ENCODE results near the gene GMDS. TPM values are rescaled to one million over a fixed set of nuclear protein-coding genes. Genes with fewer than 3 reads are reported as not detected.

Gene GMDS
- polyA plus RNA-seq, 1 donor (not counting 4 experiments of a cell fraction or from before 2014, with no cell fraction given): 22.1 TPM

DNA sequence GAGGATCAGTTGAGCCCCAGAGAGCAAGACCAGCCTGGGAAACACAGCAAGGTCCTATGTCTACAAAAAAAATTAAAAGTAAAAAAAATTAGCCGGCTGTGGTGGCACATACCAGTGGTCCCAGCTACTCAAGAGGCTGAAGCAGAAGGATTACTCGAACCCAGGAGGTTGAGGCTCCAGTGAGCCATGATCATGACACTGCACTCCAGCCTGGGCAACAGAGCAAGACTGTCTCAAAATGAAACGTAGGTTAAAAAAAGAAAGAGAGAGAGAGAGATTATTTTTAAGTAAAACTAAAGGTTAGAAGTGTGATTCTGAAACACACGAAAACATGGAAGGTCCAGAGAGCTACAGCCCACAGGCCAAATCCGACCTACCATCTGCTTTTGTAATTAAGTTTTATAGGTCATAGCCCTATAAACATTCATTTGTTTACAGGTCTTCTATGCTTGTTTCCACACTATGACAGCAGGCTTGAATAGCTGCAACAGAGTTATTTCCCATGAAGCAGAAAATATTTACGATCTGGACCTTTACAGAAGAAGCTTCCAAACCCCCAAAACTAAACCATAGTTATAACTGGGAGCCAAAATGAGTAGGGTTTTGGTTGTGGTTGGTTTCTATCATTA is 279.7 kb downstream of the GMDS start:
- no peak overlapping the region for H3K4me3 ChIP-seq (ENCODE audit: control insufficient read depth in 2 of 3, extremely low read depth in 1 of 3, insufficient read depth in 2 of 3, low read depth in 1 of 3, low read length in 3 of 3)
- peaks cover 2% of the 10 kb centered on the region for H3K4me1 ChIP-seq (ENCODE audit: control insufficient read depth, extremely low read depth, insufficient read depth, low read length)
- no peaks in the 10 kb centered on the region for H3K9me3 ChIP-seq (ENCODE audit: control insufficient read depth, low read depth, low read length)
- peaks cover 0 to under 1% of the 10 kb centered on the region in 2 experiments for H3K36me3 ChIP-seq (ENCODE audit: control insufficient read depth in 2 of 2, extremely low read depth in 1 of 2, insufficient read depth in 2 of 2, low read length in 2 of 2)
- no peaks in the 10 kb centered on the region for H3K27me3 ChIP-seq (ENCODE audit: control insufficient read depth, extremely low read depth, insufficient read depth, low read length)
- no peak overlapping the region for H3K27ac ChIP-seq (ENCODE audit: control insufficient read depth, insufficient read depth, low read length)
- no peaks in the 10 kb centered on the region for H4K20me1 ChIP-seq (ENCODE audit: control insufficient read depth, extremely low read depth, insufficient read depth, low read length)
- no peak overlapping the region for H2AFZ ChIP-seq (ENCODE audit: control insufficient read depth, low read length)
- FAIRE-seq (no peak), DNase-seq (ENCODE audit: low read depth, low spot score) (no peak)
- dilution Hi-C loops (cut with MboI; ENCODE audit: extremely low pct_ligation_motif_present, low sequenced_read_pairs): no loop called here
- H3K9me1 ChIP-seq (ENCODE audit: control insufficient read depth, extremely low read depth, insufficient read depth, low read length): no peaks in the 10 kb centered on the region
- TF ChIP-seq, protein P1, sequence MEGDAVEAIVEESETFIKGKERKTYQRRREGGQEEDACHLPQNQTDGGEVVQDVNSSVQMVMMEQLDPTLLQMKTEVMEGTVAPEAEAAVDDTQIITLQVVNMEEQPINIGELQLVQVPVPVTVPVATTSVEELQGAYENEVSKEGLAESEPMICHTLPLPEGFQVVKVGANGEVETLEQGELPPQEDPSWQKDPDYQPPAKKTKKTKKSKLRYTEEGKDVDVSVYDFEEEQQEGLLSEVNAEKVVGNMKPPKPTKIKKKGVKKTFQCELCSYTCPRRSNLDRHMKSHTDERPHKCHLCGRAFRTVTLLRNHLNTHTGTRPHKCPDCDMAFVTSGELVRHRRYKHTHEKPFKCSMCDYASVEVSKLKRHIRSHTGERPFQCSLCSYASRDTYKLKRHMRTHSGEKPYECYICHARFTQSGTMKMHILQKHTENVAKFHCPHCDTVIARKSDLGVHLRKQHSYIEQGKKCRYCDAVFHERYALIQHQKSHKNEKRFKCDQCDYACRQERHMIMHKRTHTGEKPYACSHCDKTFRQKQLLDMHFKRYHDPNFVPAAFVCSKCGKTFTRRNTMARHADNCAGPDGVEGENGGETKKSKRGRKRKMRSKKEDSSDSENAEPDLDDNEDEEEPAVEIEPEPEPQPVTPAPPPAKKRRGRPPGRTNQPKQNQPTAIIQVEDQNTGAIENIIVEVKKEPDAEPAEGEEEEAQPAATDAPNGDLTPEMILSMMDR (optimal IDR thresholded peaks at IDR 0.05 in 1 of 3, IDR thresholded peaks at IDR 0.05 in 1 of 3, conservative IDR thresholded peaks at IDR 0.05 in 1 of 3; ENCODE audit: extremely low read depth in 1 of 3, insufficient read depth in 2 of 3, low read length in 3 of 3): no peak
- no peak for TF ChIP-seq EZH2 (IDR thresholded peaks at IDR 0.05; ENCODE audit: low read length)
- H3K79me2 ChIP-seq (ENCODE audit: control insufficient read depth, insufficient read depth, low read length): no peaks in the 10 kb centered on the region
- no peak overlapping the region for H3K9ac ChIP-seq (ENCODE audit: control insufficient read depth, extremely low read depth, insufficient read depth, low read length)
- no peak overlapping the region for H3K4me2 ChIP-seq (ENCODE audit: control insufficient read depth, extremely low read depth, insufficient read depth, low read depth, low read length)

DNA sequence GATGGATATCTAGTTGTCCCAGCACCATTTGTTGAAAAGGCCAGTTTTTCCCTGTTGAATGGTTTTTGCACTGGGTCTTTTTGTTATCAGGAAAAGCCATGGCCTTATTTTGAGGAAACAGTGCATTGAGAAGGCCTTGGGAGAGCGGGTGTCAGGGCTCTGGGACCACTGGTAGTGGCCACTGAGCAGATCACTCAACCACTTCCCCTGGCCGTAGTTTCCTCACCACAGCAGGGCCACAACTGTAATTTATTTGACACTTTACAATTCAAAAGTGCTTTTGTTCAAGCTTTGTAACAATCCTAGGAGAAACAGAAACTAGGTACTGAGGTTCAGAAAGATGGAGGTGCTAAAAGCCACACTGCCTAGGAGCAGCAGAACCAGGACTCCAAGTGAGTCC is 281.8 kb downstream of the GMDS start:
- TF ChIP-seq, protein P1 (optimal IDR thresholded peaks at IDR 0.05 in 1 of 3, IDR thresholded peaks at IDR 0.05 in 1 of 3, conservative IDR thresholded peaks at IDR 0.05 in 1 of 3; ENCODE audit: extremely low read depth in 1 of 3, insufficient read depth in 2 of 3, low read length in 3 of 3): no peak
- TF ChIP-seq EZH2 (IDR thresholded peaks at IDR 0.05; ENCODE audit: low read length): no peak
- H3K9me1 ChIP-seq (ENCODE audit: control insufficient read depth, extremely low read depth, insufficient read depth, low read length): no peaks in the 10 kb centered on the region
- H3K79me2 ChIP-seq (ENCODE audit: control insufficient read depth, insufficient read depth, low read length): no peaks in the 10 kb centered on the region
- no peak overlapping the region for H3K4me2 ChIP-seq (ENCODE audit: control insufficient read depth, extremely low read depth, insufficient read depth, low read depth, low read length)
- H2AFZ ChIP-seq (ENCODE audit: control insufficient read depth, low read length): no peak overlapping the region
- dilution Hi-C loops (cut with MboI; ENCODE audit: extremely low pct_ligation_motif_present, low sequenced_read_pairs): no loop called here
- H3K27ac ChIP-seq (ENCODE audit: control insufficient read depth, insufficient read depth, low read length): no peak overlapping the region
- no peaks in the 10 kb centered on the region for H3K27me3 ChIP-seq (ENCODE audit: control insufficient read depth, extremely low read depth, insufficient read depth, low read length)
- peaks cover 6% of the 10 kb centered on the region for H3K4me1 ChIP-seq (ENCODE audit: control insufficient read depth, extremely low read depth, insufficient read depth, low read length)
- H3K4me3 ChIP-seq (ENCODE audit: control insufficient read depth in 2 of 3, extremely low read depth in 1 of 3, insufficient read depth in 2 of 3, low read depth in 1 of 3, low read length in 3 of 3): no peak overlapping the region
- H3K36me3 ChIP-seq (ENCODE audit: control insufficient read depth in 2 of 2, extremely low read depth in 1 of 2, insufficient read depth in 2 of 2, low read length in 2 of 2): peaks cover 0 to 4% of the 10 kb centered on the region in 2 experiments
- no peaks in the 10 kb centered on the region for H4K20me1 ChIP-seq (ENCODE audit: control insufficient read depth, extremely low read depth, insufficient read depth, low read length)
- no peak overlapping the region for H3K9ac ChIP-seq (ENCODE audit: control insufficient read depth, extremely low read depth, insufficient read depth, low read length)
- no peaks in the 10 kb centered on the region for H3K9me3 ChIP-seq (ENCODE audit: control insufficient read depth, low read depth, low read length)
- DNase-seq (ENCODE audit: low read depth, low spot score) (no peak), FAIRE-seq (no peak)

Data from keratinocyte (primary cell).